Sigmoid colon (tissue), 7 donors: ENCODE measurements around the gene SCARB1. TPM values are rescaled to one million over a fixed set of nuclear protein-coding genes. Genes with fewer than 3 reads are reported as not detected.

Source experiments
- DNase-seq: peaks from one replicate; pipeline ENCODE4 v3.0.0-alpha.2; 2019
- H3K27ac ChIP-seq, 4 donors: fragments of 200-600 bp; sonication (generic); one replicate each; pipeline ENCODE4 v1.5.1; 2016 to 2019; ENCODE audit warnings: mild to moderate bottlenecking in 1 of 4
- H3K27me3 ChIP-seq, 3 donors: fragments of 200-600 bp; sonication (generic); one replicate each; pipeline ENCODE4 v1.5.1; 2019; ENCODE audit warnings: mild to moderate bottlenecking in 1 of 3
- H3K36me3 ChIP-seq, 4 donors: fragments of 200-600 bp; sonication (generic); one replicate each; pipeline ENCODE4 v1.5.1; 2016 to 2019
- H3K4me1 ChIP-seq, 4 donors: fragments of 200-600 bp; sonication (generic); one replicate each; pipeline ENCODE4 v1.5.1; 2017 to 2019
- H3K4me3 ChIP-seq, 4 donors: fragments of 200-600 bp; sonication (generic); one replicate each; pipeline ENCODE4 v1.5.1; 2017 to 2019; ENCODE audit warnings: mild to moderate bottlenecking in 2 of 4, moderate library complexity in 1 of 4
- H3K9me3 ChIP-seq, 4 donors: fragments of 200-600 bp in 3 of 4; sonication (generic) in 3 of 4; one replicate each; pipeline versions ENCODE4 v1.5.1 to v1.6.1; 2013 to 2019
- CTCF ChIP-seq, 4 experiments: fragments of 450-650 bp in 3 of 4; fragments of 200-600 bp in 1 of 4; IDR thresholded peaks; one replicate each; pipeline ENCODE4 v1.5.1; 2016 to 2019; ENCODE audit warnings: antibody characterized with exemption in 4 of 4, mild to moderate bottlenecking in 3 of 4, moderate library complexity in 2 of 4
- EP300 ChIP-seq, 4 donors: sonication (generic); formaldehyde crosslinking; IDR thresholded peaks; one replicate each; pipeline ENCODE4 v1.6.1; 2017; ENCODE audit warnings: antibody characterized with exemption in 4 of 4
- POLR2A ChIP-seq, 2 donors: fragments of 450-650 bp; IDR thresholded peaks; one replicate each; pipeline ENCODE4 v1.6.1; 2016; ENCODE audit warnings: antibody characterized with exemption in 2 of 2, mild to moderate bottlenecking in 2 of 2, moderate library complexity in 2 of 2
- POLR2AphosphoS5 ChIP-seq, 4 donors: sonication (generic); formaldehyde crosslinking; IDR thresholded peaks; one replicate each; pipeline ENCODE4 v1.6.1; 2017; ENCODE audit warnings: antibody characterized with exemption in 4 of 4
- WGBS, 2 donors: extraction: QIAGEN DNeasy Blood & Tissue Kit; methylation state at CpG; one replicate each; pipeline ENCODE4 v1.1.7; 2013; 5-methylcytosine and 5-hydroxymethylcytosine counted together
- intact Hi-C: fragments of 100-400 bp; cut with DNase I; formaldehyde crosslinking; loops from one replicate; pipeline ENCODE4 v1.15.1; 2023
- polyA plus RNA-seq, 3 donors: library from polyadenylated mRNA; stranded (reverse); fragments of 200-250 nt; gene quantifications; one replicate each; pipeline ENCODE4 v1.2.3, GENCODE V29; 2013
- total RNA-seq, 4 donors: library from RNA; depleted of rRNA; stranded (reverse); fragments of >200 nt; gene quantifications; one replicate each; pipeline ENCODE4 v1.1.0, GENCODE V29; 2016
- donor health status: healthy with polysubstance abuse.
- donor health status: Bipolar disorder and iron deficiency.
- donor health status: healthy.

Gene SCARB1
- total and polyA plus RNA-seq, 7 donors = 4.2 to 36.4 (median 11.4) TPM

- no peak for DNase-seq
- H3K27ac ChIP-seq = peak overlapping the region in 1 of 4 donors; percentile 10
Measured at GRCh38 chr12:124847113-124848074, 16.3 kb downstream of the SCARB1 start.

GRCh38 chr12:124844411-124845397 is 19.0 kb downstream of the SCARB1 start:
- intact Hi-C loops = no loop called here
- Histone ChIP-seq H3K4me1 (peaks cover 0 to 23% (median 10%) of the 10 kb centered on the region in 4 donors), H3K27ac (no peak overlapping the region), H3K4me3 (no peak overlapping the region), H3K9me3 (no peaks in the 10 kb centered on the region), H3K36me3 (no peaks in the 10 kb centered on the region), H3K27me3 (no peaks in the 10 kb centered on the region)
- no peak for DNase-seq
- TF ChIP-seq POLR2AphosphoS5 (IDR thresholded peaks at IDR 0.05) = no peak
- no peak for TF ChIP-seq CTCF (IDR thresholded peaks at IDR 0.05)
- TF ChIP-seq POLR2A (IDR thresholded peaks at IDR 0.05) = no peak
- no peak for TF ChIP-seq EP300 (IDR thresholded peaks at IDR 0.05)
- 94% methylated on average over 37 of the region's 37 CpGs for whole genome bisulfite sequencing, 2 donors

More at GRCh38 chr12:124847113-124848074, 16.3 kb downstream of the SCARB1 start:
- Histone ChIP-seq H3K36me3 (no peaks in the 10 kb centered on the region), H3K27me3 (no peaks in the 10 kb centered on the region), H3K9me3 (no peaks in the 10 kb centered on the region), H3K4me3 (no peak overlapping the region), H3K4me1 (peaks cover 0 to 15% (median 6%) of the 10 kb centered on the region in 4 donors)
- WGBS, 2 donors = 66 to 78% methylated on average over 12 of the region's 12 CpGs
- intact Hi-C loops = no loop called here
- TF ChIP-seq EP300 (IDR thresholded peaks at IDR 0.05) (no peak), POLR2AphosphoS5 (IDR thresholded peaks at IDR 0.05) (no peak), CTCF (IDR thresholded peaks at IDR 0.05) (no peak), POLR2A (IDR thresholded peaks at IDR 0.05) (no peak)

- TF ChIP-seq POLR2A (IDR thresholded peaks at IDR 0.05) = no peak
- TF ChIP-seq POLR2AphosphoS5 (IDR thresholded peaks at IDR 0.05) = no peak
- no peak for TF ChIP-seq EP300 (IDR thresholded peaks at IDR 0.05)
- TF ChIP-seq CTCF (IDR thresholded peaks at IDR 0.05) = no peak
- intact Hi-C loops = no loop called here
- H3K4me1 ChIP-seq = peaks cover 0 to 34% (median 21%) of the 10 kb centered on the region in 4 donors
- WGBS, 2 donors = 28 to 71% methylated on average over 16 of the region's 16 CpGs
- no peaks in the 10 kb centered on the region for H3K9me3 ChIP-seq
- H3K4me3 ChIP-seq = no peak overlapping the region
- H3K27ac ChIP-seq = peak overlapping the region in 2 of 4 donors; percentile 14 to 29
- DNase-seq = no peak
- no peaks in the 10 kb centered on the region for H3K36me3 ChIP-seq
- no peaks in the 10 kb centered on the region for H3K27me3 ChIP-seq
Measured at GRCh38 chr12:124842800-124843510, 20.7 kb downstream of the SCARB1 start.

- Histone ChIP-seq H3K27ac (peak overlapping the region in 2 of 4 donors; percentile 14 to 29), H3K36me3 (no peaks in the 10 kb centered on the region), H3K4me3 (no peak overlapping the region), H3K4me1 (peaks cover 0 to 34% (median 24%) of the 10 kb centered on the region in 4 donors), H3K27me3 (no peaks in the 10 kb centered on the region), H3K9me3 (no peaks in the 10 kb centered on the region)
- intact Hi-C loops = no loop called here
- TF ChIP-seq EP300 (IDR thresholded peaks at IDR 0.05) = no peak
- TF ChIP-seq POLR2AphosphoS5 (IDR thresholded peaks at IDR 0.05) = no peak
- TF ChIP-seq POLR2A (IDR thresholded peaks at IDR 0.05) = no peak
- no peak for TF ChIP-seq CTCF (IDR thresholded peaks at IDR 0.05)
- WGBS, 2 donors = 39 to 75% methylated on average over 14 of the region's 14 CpGs
- no peak for DNase-seq
Measured at GRCh38 chr12:124842073-124842749, 21.5 kb downstream of the SCARB1 start.
